HEK293 (cell line): ENCODE measurements around the gene AGXT.

Experiments used
- ATF2 ChIP-seq: fragments of 450-650 bp; formaldehyde crosslinking; IDR thresholded peaks from 2 replicates; pipeline ENCODE4 v1.5.1; 2016; ENCODE audit warnings: missing biosample characterization, missing genetic modification characterization, low read depth
- CTCF ChIP-seq: fragments of 450-650 bp; formaldehyde crosslinking; IDR thresholded peaks from 2 replicates; pipeline ENCODE4 v1.5.1; 2016; ENCODE audit warnings: missing biosample characterization, missing genetic modification characterization
- HOXD13 ChIP-seq: sonication (generic); formaldehyde crosslinking; IDR thresholded peaks from 2 replicates; pipeline ENCODE4 v1.8.0; 2022; ENCODE audit warnings: missing genetic modification reagents, borderline replicate concordance
- YY1 ChIP-seq: fragments of 450-650 bp; formaldehyde crosslinking; IDR thresholded peaks from 2 replicates; pipeline ENCODE4 v1.5.1; 2018; ENCODE audit warnings: missing biosample characterization, missing genetic modification characterization
- ZBTB11 ChIP-seq: fragments of 450-650 bp; formaldehyde crosslinking; conservative IDR thresholded peaks from 2 replicates; pipeline ENCODE4 v1.5.1; 2016; ENCODE audit warnings: low read depth, missing biosample characterization, missing genetic modification characterization
- ZNF280D ChIP-seq: fragments of 450-650 bp; formaldehyde crosslinking; IDR thresholded peaks from 2 replicates; pipeline ENCODE4 v1.5.1; 2016; ENCODE audit warnings: missing biosample characterization, missing genetic modification characterization
- ZNF292 ChIP-seq: fragments of 450-650 bp; formaldehyde crosslinking; IDR thresholded peaks from 2 replicates; pipeline ENCODE4 v1.5.1; 2016; ENCODE audit warnings: low read depth, missing biosample characterization, missing genetic modification characterization, borderline replicate concordance
- ZNF580 ChIP-seq: fragments of 450-650 bp; formaldehyde crosslinking; IDR thresholded peaks from 2 replicates; pipeline ENCODE4 v1.5.1; 2016; ENCODE audit warnings: missing biosample characterization, missing genetic modification characterization
- ZNF660 ChIP-seq: fragments of 450-650 bp; IDR thresholded peaks from 2 replicates; pipeline ENCODE4 v1.5.1; 2018; ENCODE audit warnings: missing biosample characterization, mild to moderate bottlenecking, missing genetic modification characterization
- ZNF670 ChIP-seq: fragments of 450-650 bp; formaldehyde crosslinking; IDR thresholded peaks from 2 replicates; pipeline ENCODE4 v1.5.1; 2016; ENCODE audit warnings: missing biosample characterization, missing genetic modification characterization, low read depth
- ZSCAN4 ChIP-seq: fragments of 450-650 bp; formaldehyde crosslinking; IDR thresholded peaks from 2 replicates; pipeline ENCODE4 v1.5.1; 2017; ENCODE audit warnings: missing biosample characterization, missing genetic modification characterization

- TF ChIP-seq ZNF292 (tag by site-specific recombination) (no peak), HOXD13 (no peak), CTCF (tag by site-specific recombination) (no peak), ZNF580 (tag by site-specific recombination) (no peak), ZNF670 (tag by site-specific recombination) (no peak), ZSCAN4 (tag by site-specific recombination) (no peak), ZNF280D (tag by site-specific recombination) (no peak), YY1 (tag by site-specific recombination) (no peak), ZNF660 (tag by site-specific recombination) (no peak), ZBTB11 (no peak), ATF2 (no peak)
Measured at GRCh38 chr2:240917684-240918257, 49.1 kb downstream of the AGXT start.
